ENCODE data around the gene C20orf141. TPM values are rescaled to one million over a fixed set of nuclear protein-coding genes. Genes with fewer than 3 reads are reported as not detected.

C20orf141 gene
- total and polyA plus RNA-seq, 2 of the 4 experiments (the other 2 are of a cell fraction), result 0.36 to 0.91 TPM

DNA sequence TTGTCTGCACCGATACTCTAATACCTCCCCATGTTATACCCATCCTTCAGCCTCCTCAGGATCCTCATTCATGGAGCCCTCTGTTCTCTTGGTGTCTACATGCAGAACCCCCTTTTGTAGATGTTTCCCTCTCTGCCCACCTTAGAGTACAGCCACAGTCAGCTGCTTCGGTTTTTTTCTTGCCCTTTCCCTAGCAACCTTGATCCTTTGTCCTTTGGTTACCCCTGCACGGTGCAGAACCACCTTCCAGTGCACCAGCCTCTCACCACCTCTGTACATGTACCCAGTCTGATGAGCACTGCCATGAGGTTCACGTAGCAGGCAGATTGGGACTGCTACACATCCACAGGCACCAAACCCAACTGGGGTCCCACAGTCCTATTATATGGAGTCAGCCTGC, 33.0 kb downstream of the C20orf141 start:
- peaks cover 3% of the 10 kb centered on the region; the same call in 1 of the 2 replicates for H3K36me3 ChIP-seq (ENCODE audit: control insufficient read depth, insufficient read depth, low read length)
- DNase-seq, result no peak
- H4K5ac ChIP-seq (ENCODE audit: low read depth, low read length), result no peak overlapping the region
- TF ChIP-seq POLR2A (IDR thresholded peaks at IDR 0.05; ENCODE audit: low read depth, low read length), result no peak
- no peak for TF ChIP-seq SMC3 (IDR thresholded peaks at IDR 0.05; ENCODE audit: low read depth, low read length)
- TF ChIP-seq RAD21 (IDR thresholded peaks at IDR 0.05; ENCODE audit: low read length), result no peak
- TF ChIP-seq, protein P1, sequence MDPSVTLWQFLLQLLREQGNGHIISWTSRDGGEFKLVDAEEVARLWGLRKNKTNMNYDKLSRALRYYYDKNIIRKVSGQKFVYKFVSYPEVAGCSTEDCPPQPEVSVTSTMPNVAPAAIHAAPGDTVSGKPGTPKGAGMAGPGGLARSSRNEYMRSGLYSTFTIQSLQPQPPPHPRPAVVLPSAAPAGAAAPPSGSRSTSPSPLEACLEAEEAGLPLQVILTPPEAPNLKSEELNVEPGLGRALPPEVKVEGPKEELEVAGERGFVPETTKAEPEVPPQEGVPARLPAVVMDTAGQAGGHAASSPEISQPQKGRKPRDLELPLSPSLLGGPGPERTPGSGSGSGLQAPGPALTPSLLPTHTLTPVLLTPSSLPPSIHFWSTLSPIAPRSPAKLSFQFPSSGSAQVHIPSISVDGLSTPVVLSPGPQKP (IDR thresholded peaks at IDR 0.05; ENCODE audit: borderline replicate concordance, low read depth, low read length), result no peak
- TF ChIP-seq USF2 (IDR thresholded peaks at IDR 0.05; ENCODE audit: low read depth, low read length), result no peak
- no peak for TF ChIP-seq MAZ (IDR thresholded peaks at IDR 0.05; ENCODE audit: borderline replicate concordance, low read depth, low read length)
- TF ChIP-seq CHD1 (IDR thresholded peaks at IDR 0.05; ENCODE audit: low read depth, low read length), result no peak
- TF ChIP-seq BHLHE40 (IDR thresholded peaks at IDR 0.05; ENCODE audit: low read depth, low read length), result no peak
- TF ChIP-seq, protein P2, sequence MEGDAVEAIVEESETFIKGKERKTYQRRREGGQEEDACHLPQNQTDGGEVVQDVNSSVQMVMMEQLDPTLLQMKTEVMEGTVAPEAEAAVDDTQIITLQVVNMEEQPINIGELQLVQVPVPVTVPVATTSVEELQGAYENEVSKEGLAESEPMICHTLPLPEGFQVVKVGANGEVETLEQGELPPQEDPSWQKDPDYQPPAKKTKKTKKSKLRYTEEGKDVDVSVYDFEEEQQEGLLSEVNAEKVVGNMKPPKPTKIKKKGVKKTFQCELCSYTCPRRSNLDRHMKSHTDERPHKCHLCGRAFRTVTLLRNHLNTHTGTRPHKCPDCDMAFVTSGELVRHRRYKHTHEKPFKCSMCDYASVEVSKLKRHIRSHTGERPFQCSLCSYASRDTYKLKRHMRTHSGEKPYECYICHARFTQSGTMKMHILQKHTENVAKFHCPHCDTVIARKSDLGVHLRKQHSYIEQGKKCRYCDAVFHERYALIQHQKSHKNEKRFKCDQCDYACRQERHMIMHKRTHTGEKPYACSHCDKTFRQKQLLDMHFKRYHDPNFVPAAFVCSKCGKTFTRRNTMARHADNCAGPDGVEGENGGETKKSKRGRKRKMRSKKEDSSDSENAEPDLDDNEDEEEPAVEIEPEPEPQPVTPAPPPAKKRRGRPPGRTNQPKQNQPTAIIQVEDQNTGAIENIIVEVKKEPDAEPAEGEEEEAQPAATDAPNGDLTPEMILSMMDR (conservative IDR thresholded peaks at IDR 0.05; ENCODE audit: low read depth, low read length), result no peak
- no peak for TF ChIP-seq RCOR1 (IDR thresholded peaks at IDR 0.05; ENCODE audit: insufficient replicate concordance, low read length)
- no peak for TF ChIP-seq FOS (IDR thresholded peaks at IDR 0.05; ENCODE audit: low read depth, low read length)
- no peak for TF ChIP-seq NFE2L2 (IDR thresholded peaks at IDR 0.05; ENCODE audit: low read depth, low read length)
- TF ChIP-seq MXI1 (IDR thresholded peaks at IDR 0.05; ENCODE audit: borderline replicate concordance, low read depth, low read length), result no peak
- no peak overlapping the region for H4K91ac ChIP-seq (ENCODE audit: insufficient read depth, low read depth, low read length)
- no peaks in the 10 kb centered on the region for H3K27me3 ChIP-seq (ENCODE audit: control insufficient read depth, insufficient read depth, low read length)
- intact Hi-C loops (cut with micrococcal nuclease) (no loop called here), in situ Hi-C loops (cut with MboI; ENCODE audit: low sequenced_read_pairs) (loop anchor here (25.0 kb wide), 1 partner anchor 336 kb away; the partner anchor contains the start of gene ZNF343), dilution Hi-C loops (cut with HindIII; ENCODE audit: low sequenced_read_pairs, unreplicated experiment) (no loop called here)
- peaks cover 4% of the 10 kb centered on the region; the same call in 1 of the 2 replicates for H4K20me1 ChIP-seq (ENCODE audit: insufficient read depth, low read length)
- CTCF ChIA-PET, result no interaction called here
- H3K27ac ChIP-seq (ENCODE audit: insufficient read depth, low read length), result no peak overlapping the region
- no peak overlapping the region for H4K8ac ChIP-seq (ENCODE audit: low read depth in 2 of 2, low read length in 2 of 2)
- H3K9ac ChIP-seq (ENCODE audit: low read depth, low read length), result no peak overlapping the region
- peaks cover 20 to 43% of the 10 kb centered on the region in 2 experiments for H3K79me1 ChIP-seq (ENCODE audit: low read depth in 1 of 2, low read length in 2 of 2)
- H3K4ac ChIP-seq (ENCODE audit: low read depth, low read length), result no peak overlapping the region
- H2BK20ac ChIP-seq (ENCODE audit: low read depth, low read length), result no peak overlapping the region
- 83% methylated on average over 2 of the region's 4 CpGs; no CpG with 5 or more reads in 1 of the 2 experiments for WGBS, 2 experiments (ENCODE audit: extremely low coverage in 2 of 2, insufficient read length in 1 of 2)
- no peak overlapping the region for H2BK15ac ChIP-seq (ENCODE audit: low read depth, low read length)
- no peak overlapping the region for H3K14ac ChIP-seq (replicated peaks; ENCODE audit: low read depth, low read length)
- no peak overlapping the region for H3K4me3 ChIP-seq (ENCODE audit: insufficient read depth, low read depth, low read length)
- no peak overlapping the region for H3K4me2 ChIP-seq (ENCODE audit: low read depth, low read length)
- no peak overlapping the region for H3K56ac ChIP-seq (ENCODE audit: extremely low read depth, insufficient read depth, low read length)
- H3K18ac ChIP-seq (ENCODE audit: low read depth, low read length), result no peak overlapping the region
- BruUV-seq (replicated peaks), result no TSS peak
- H3K4me1 ChIP-seq (ENCODE audit: control insufficient read depth, insufficient read depth, low read length), result peaks cover 3% of the 10 kb centered on the region; the same call in 1 of the 2 replicates
- H2AFZ ChIP-seq (replicated peaks; ENCODE audit: low read length, poor library complexity), result no peak overlapping the region
- H3K9me1 ChIP-seq (ENCODE audit: insufficient read depth, low read length), result no peaks in the 10 kb centered on the region; the same call in 1 of the 2 replicates
- no peaks in the 10 kb centered on the region for H3K9me3 ChIP-seq (ENCODE audit: control insufficient read depth, insufficient read depth, low read length)
- H2BK120ac ChIP-seq (ENCODE audit: low read depth, low read length), result no peak overlapping the region
- no peak for ATAC-seq (ENCODE audit: low read depth)
- no peak overlapping the region for H2BK5ac ChIP-seq (ENCODE audit: low read depth, low read length, poor library complexity, severe bottlenecking)
- no peak overlapping the region for H2AK5ac ChIP-seq (ENCODE audit: low read depth, low read length)
- POLR2A ChIA-PET (ENCODE audit: unreplicated experiment), result no interaction called here
- no peak overlapping the region for H3K23ac ChIP-seq (ENCODE audit: low read depth, low read length)
- no peak overlapping the region for H2AK9ac ChIP-seq (replicated peaks; ENCODE audit: low read depth, low read length, poor library complexity)
